ENCODE measurements around the gene GALNT2. TPM values are rescaled to one million over a fixed set of nuclear protein-coding genes. Genes with fewer than 3 reads are reported as not detected.

The GALNT2 gene
- total RNA-seq, 1 experiment from 2014 or later: 62.2 TPM

DNA sequence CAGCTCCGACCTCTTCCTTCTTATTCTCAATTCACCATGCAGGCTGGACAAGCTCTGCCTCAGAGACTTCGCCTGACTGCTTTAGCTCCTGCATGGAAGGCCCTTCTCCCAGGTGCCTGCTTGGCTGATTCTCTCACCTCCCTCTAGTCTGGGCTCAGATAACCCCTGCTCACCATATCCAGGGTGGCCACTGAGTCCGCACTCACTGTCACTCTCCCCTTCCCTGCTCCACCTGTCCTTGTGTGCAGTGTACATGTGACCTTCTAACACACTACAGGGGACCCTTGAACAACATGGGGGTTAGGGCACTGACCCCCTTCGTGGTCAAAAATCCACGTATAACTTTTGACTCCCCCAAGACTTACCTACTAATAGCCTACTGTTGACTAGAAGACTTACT lies 14.4 kb upstream of the GALNT2 start:
- BruUV-seq (replicated peaks): no TSS peak
- H3K27me3 Mint-ChIP-seq (ENCODE audit: insufficient read depth, unreplicated experiment): no peaks in the 10 kb centered on the region
- POLR2A ChIA-PET: no interaction called here
- intact Hi-C loops (cut with micrococcal nuclease; ENCODE audit: unreplicated experiment): no loop called here
- Histone ChIP-seq H3K4me1 (no peaks in the 10 kb centered on the region), H3K9me3 (no peaks in the 10 kb centered on the region), H3K4me3 (ENCODE audit: low read depth, low read length) (no peak overlapping the region), H3K36me3 (ENCODE audit: control insufficient read depth, insufficient read depth, low read length) (no peaks in the 10 kb centered on the region), H3K27me3 (replicated peaks; ENCODE audit: control insufficient read depth, insufficient read depth, low read length) (no peaks in the 10 kb centered on the region)
- DNase-seq: no peak
- TF ChIP-seq, protein P1, sequence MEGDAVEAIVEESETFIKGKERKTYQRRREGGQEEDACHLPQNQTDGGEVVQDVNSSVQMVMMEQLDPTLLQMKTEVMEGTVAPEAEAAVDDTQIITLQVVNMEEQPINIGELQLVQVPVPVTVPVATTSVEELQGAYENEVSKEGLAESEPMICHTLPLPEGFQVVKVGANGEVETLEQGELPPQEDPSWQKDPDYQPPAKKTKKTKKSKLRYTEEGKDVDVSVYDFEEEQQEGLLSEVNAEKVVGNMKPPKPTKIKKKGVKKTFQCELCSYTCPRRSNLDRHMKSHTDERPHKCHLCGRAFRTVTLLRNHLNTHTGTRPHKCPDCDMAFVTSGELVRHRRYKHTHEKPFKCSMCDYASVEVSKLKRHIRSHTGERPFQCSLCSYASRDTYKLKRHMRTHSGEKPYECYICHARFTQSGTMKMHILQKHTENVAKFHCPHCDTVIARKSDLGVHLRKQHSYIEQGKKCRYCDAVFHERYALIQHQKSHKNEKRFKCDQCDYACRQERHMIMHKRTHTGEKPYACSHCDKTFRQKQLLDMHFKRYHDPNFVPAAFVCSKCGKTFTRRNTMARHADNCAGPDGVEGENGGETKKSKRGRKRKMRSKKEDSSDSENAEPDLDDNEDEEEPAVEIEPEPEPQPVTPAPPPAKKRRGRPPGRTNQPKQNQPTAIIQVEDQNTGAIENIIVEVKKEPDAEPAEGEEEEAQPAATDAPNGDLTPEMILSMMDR (IDR thresholded peaks at IDR 0.05; ENCODE audit: insufficient read depth in 1 of 2, low read depth in 1 of 2, low read length in 1 of 2, severe bottlenecking in 1 of 2, unreplicated experiment in 1 of 2): no peak
- no peak overlapping the region for H3K4me3 Mint-ChIP-seq (ENCODE audit: unreplicated experiment)
- CTCF ChIA-PET: no interaction called here
- no peaks in the 10 kb centered on the region for H3K4me1 Mint-ChIP-seq (ENCODE audit: low read depth, unreplicated experiment)
- H3K9me3 Mint-ChIP-seq (ENCODE audit: unreplicated experiment): no peaks in the 10 kb centered on the region
- H3K36me3 Mint-ChIP-seq (ENCODE audit: insufficient read depth, unreplicated experiment): no peaks in the 10 kb centered on the region
- H3K27ac Mint-ChIP-seq (ENCODE audit: unreplicated experiment): no peak overlapping the region

DNA sequence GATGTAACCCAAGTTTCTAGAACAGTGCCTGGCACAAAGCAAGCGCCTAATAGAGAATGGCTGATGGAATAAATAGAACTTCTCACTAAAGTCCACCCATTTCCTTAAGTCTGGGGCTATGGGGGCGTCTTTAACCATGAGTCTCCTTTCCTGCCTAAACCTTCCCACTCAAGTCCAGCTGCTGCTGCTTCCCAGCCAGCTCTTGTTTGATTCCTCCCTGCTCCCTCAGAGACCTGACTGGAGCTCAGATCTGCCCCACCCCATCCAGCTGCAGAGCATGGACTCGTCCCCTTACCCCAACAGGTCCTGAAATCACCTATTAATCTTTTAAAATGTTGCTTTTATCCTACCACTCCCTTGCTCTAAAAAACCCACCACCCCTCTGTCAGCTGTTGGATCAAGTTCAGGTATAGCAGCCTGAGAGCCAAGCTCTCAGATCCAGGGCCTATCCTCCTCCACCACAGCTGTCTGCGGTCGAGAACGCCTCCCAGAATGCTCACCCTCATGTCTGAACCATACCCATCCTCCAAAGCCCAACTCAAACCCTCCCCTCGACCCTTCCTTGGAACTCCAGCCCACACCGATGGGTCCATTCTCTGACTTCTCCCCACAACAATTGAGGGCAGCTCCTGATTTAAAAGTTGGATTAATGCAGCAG lies 12.8 kb upstream of the GALNT2 start:
- Mint-ChIP-seq H3K27ac (ENCODE audit: unreplicated experiment) (no peak overlapping the region), H3K4me1 (ENCODE audit: low read depth, unreplicated experiment) (no peaks in the 10 kb centered on the region), H3K4me3 (ENCODE audit: unreplicated experiment) (no peak overlapping the region), H3K36me3 (ENCODE audit: insufficient read depth, unreplicated experiment) (no peaks in the 10 kb centered on the region), H3K9me3 (ENCODE audit: unreplicated experiment) (no peaks in the 10 kb centered on the region), H3K27me3 (ENCODE audit: insufficient read depth, unreplicated experiment) (no peaks in the 10 kb centered on the region)
- no TSS peak for BruUV-seq (replicated peaks)
- TF ChIP-seq, protein P1 (IDR thresholded peaks at IDR 0.05; ENCODE audit: insufficient read depth in 1 of 2, low read depth in 1 of 2, low read length in 1 of 2, severe bottlenecking in 1 of 2, unreplicated experiment in 1 of 2): no peak
- ChIA-PET CTCF (no interaction called here), POLR2A (no interaction called here)
- no peak overlapping the region for H3K4me3 ChIP-seq (ENCODE audit: low read depth, low read length)
- no peaks in the 10 kb centered on the region for H3K4me1 ChIP-seq
- no peak for DNase-seq
- no peaks in the 10 kb centered on the region for H3K27me3 ChIP-seq (replicated peaks; ENCODE audit: control insufficient read depth, insufficient read depth, low read length)
- intact Hi-C loops (cut with micrococcal nuclease; ENCODE audit: unreplicated experiment): no loop called here
- H3K36me3 ChIP-seq (ENCODE audit: control insufficient read depth, insufficient read depth, low read length): no peaks in the 10 kb centered on the region
- no peaks in the 10 kb centered on the region for H3K9me3 ChIP-seq

DNA sequence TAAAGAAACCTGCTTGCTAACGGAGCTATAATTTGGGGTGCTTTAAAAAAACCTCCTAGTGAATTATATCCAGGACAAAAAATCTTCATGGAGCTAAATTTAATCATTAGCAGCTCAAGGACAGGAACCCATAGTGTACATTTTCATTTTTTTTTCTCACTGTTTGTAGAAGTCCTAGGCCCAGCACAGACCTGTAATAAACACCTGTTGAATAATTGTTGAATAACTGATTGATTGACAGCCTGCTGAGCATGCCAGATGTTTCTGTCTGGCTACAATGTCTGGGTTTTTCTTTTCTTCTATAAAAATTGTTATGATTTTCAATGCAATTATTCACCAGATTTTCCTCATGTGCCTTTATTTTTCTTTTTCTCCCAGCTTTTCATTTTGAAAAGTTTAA lies 10.9 kb upstream of the GALNT2 start:
- no peak overlapping the region for H3K27ac Mint-ChIP-seq (ENCODE audit: unreplicated experiment)
- CTCF ChIA-PET: no interaction called here

More for the DNA sequence above, 10.9 kb upstream of the GALNT2 start:
- Histone ChIP-seq H3K4me1 (no peaks in the 10 kb centered on the region), H3K27me3 (replicated peaks; ENCODE audit: control insufficient read depth, insufficient read depth, low read length) (no peaks in the 10 kb centered on the region), H3K9me3 (no peaks in the 10 kb centered on the region; the same call in 1 of the 2 replicates), H3K4me3 (ENCODE audit: low read depth, low read length) (no peak overlapping the region), H3K36me3 (ENCODE audit: control insufficient read depth, insufficient read depth, low read length) (no peaks in the 10 kb centered on the region)
- Mint-ChIP-seq H3K4me3 (ENCODE audit: unreplicated experiment) (no peak overlapping the region), H3K36me3 (ENCODE audit: insufficient read depth, unreplicated experiment) (no peaks in the 10 kb centered on the region), H3K4me1 (ENCODE audit: low read depth, unreplicated experiment) (no peaks in the 10 kb centered on the region), H3K9me3 (ENCODE audit: unreplicated experiment) (peaks cover 7% of the 10 kb centered on the region), H3K27me3 (ENCODE audit: insufficient read depth, unreplicated experiment) (peaks cover 5% of the 10 kb centered on the region)
- TF ChIP-seq, protein P1 (IDR thresholded peaks at IDR 0.05; ENCODE audit: insufficient read depth in 1 of 2, low read depth in 1 of 2, low read length in 1 of 2, severe bottlenecking in 1 of 2, unreplicated experiment in 1 of 2): no peak
- intact Hi-C loops (cut with micrococcal nuclease; ENCODE audit: unreplicated experiment): no loop called here
- BruUV-seq (replicated peaks): no TSS peak
- POLR2A ChIA-PET: no interaction called here
- no peak for DNase-seq
